ENCODE data around the gene PRAMEF8. TPM values are rescaled to one million over a fixed set of nuclear protein-coding genes. Genes with fewer than 3 reads are reported as not detected.
"Not testable (repeated sequence)": the region's sequence is repeated elsewhere in the genome, so short reads cannot be mapped to it uniquely, and the experiment has no call there.

PRAMEF8 gene
- total and polyA plus RNA-seq, 2 donors (not counting 1 experiment from before 2014, with no cell fraction given), result not detected

- H3K27ac Mint-ChIP-seq; POLR2A ChIA-PET; ATAC-seq (ENCODE audit: low read depth): not testable (repeated sequence)
Observed at GRCh38 chr1:13277016-13277415, 7.9 kb downstream of the PRAMEF8 start.

DNA sequence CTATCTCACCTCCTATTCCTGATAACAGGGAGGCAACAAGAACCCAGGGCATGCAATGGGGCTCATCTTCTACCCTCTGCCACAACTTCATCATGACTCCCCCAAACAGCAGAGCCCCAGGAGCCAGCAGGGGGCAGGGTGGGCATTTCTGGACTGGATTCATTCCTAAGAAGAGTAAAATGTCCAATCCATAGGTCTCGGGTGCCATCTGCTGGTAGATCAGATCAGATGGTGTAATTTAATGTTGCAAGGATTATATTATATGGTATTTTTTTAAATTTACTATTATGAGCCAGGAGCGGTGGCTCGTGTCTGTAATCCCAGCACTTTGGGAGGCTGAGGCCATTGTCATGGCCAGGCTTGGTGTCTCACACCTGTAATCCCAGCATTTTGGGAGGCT is 19.8 kb downstream of the PRAMEF8 start:
- H3K27ac Mint-ChIP-seq, H3K4me3 Mint-ChIP-seq: not testable (repeated sequence)
- WGBS (ENCODE audit: insufficient coverage), result no CpG with 5 or more reads among the region's 3 CpGs

More at GRCh38 chr1:13277016-13277415, 7.9 kb downstream of the PRAMEF8 start:
- H3K4me1 Mint-ChIP-seq; H3K79me2 ChIP-seq (ENCODE audit: control insufficient read depth, insufficient read depth, low read length); H3K4me3 ChIP-seq (ENCODE audit: control extremely low read depth in 1 of 5, extremely low read depth in 1 of 5, insufficient read depth in 1 of 5, low read depth in 2 of 5, low read length in 4 of 5); H4K20me1 ChIP-seq (ENCODE audit: control insufficient read depth, insufficient read depth, low read length, poor library complexity, severe bottlenecking); H3K9me3 Mint-ChIP-seq (ENCODE audit: insufficient read depth); H3K9ac ChIP-seq (ENCODE audit: low read length); H3K4me3 Mint-ChIP-seq; H3K27me3 ChIP-seq (replicated peaks in 1 of 4; ENCODE audit: control extremely low read depth in 1 of 4, control insufficient read depth in 3 of 4, insufficient read depth in 4 of 4, low read length in 3 of 4); CTCF ChIA-PET; H3K4me2 ChIP-seq (replicated peaks; ENCODE audit: low read depth, low read length, poor library complexity, severe bottlenecking); H3K9me3 ChIP-seq (ENCODE audit: control extremely low read depth in 1 of 3, control insufficient read depth in 2 of 3, insufficient read depth in 1 of 3, low read length in 2 of 3); H3K36me3 ChIP-seq (replicated peaks in 1 of 2; ENCODE audit: control extremely low read depth in 1 of 2, control insufficient read depth in 1 of 2, extremely low read depth in 1 of 2, insufficient read depth in 2 of 2, low read length in 1 of 2); H3K4me1 ChIP-seq (ENCODE audit: control insufficient read depth in 2 of 2, insufficient read depth in 2 of 2, low read length in 2 of 2); DNase-seq; H3K27me3 Mint-ChIP-seq; H3K27ac ChIP-seq (ENCODE audit: low read length in 2 of 2); intact Hi-C loops (cut with micrococcal nuclease); H2AFZ ChIP-seq (ENCODE audit: insufficient read depth, low read depth, low read length, poor library complexity, severe bottlenecking): not testable (repeated sequence)
- no CpG with 5 or more reads among the region's 6 CpGs for WGBS (ENCODE audit: insufficient coverage)

DNA sequence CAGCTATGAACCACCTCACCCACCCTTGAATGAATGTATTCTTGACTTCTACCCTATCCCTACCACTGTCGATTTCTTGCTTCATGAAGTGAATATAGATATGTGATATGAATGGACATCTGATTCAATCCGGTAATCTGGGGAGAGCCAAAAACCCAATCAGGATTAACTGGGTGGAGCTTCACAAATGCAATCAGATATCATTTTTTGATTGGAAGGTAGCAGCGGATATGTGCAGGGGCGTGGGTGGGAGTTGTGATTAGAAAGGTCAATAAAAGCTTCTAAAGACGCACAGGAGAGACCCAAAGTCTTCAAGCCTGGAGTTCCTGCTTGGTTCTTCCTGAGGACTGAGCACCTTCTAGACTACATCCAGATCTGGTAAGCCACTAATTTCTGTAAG is 31.0 kb downstream of the PRAMEF8 start, which contains the start of gene PRAMEF5:
TSS of gene PRAMEF5 (plus strand) at position 301 of the 400 bp plus-strand sequence. CDS start 5,071 bp downstream, outside the sequence.
- H3K79me2 ChIP-seq (ENCODE audit: control insufficient read depth, insufficient read depth, low read length); H3K4me1 ChIP-seq (ENCODE audit: control insufficient read depth in 2 of 2, insufficient read depth in 2 of 2, low read length in 2 of 2); H3K9me3 ChIP-seq (ENCODE audit: control extremely low read depth in 1 of 3, control insufficient read depth in 2 of 3, insufficient read depth in 1 of 3, low read length in 2 of 3); H3K4me2 ChIP-seq (replicated peaks; ENCODE audit: low read depth, low read length, poor library complexity, severe bottlenecking); H2AFZ ChIP-seq (ENCODE audit: insufficient read depth, low read depth, low read length, poor library complexity, severe bottlenecking); H3K4me1 Mint-ChIP-seq; H3K36me3 ChIP-seq (replicated peaks in 1 of 2; ENCODE audit: control extremely low read depth in 1 of 2, control insufficient read depth in 1 of 2, extremely low read depth in 1 of 2, insufficient read depth in 2 of 2, low read length in 1 of 2); H3K9ac ChIP-seq (ENCODE audit: low read length); H3K27ac Mint-ChIP-seq; H3K4me3 Mint-ChIP-seq; H3K27me3 ChIP-seq (replicated peaks in 1 of 4; ENCODE audit: control extremely low read depth in 1 of 4, control insufficient read depth in 3 of 4, insufficient read depth in 4 of 4, low read length in 3 of 4); DNase-seq; H3K9me3 Mint-ChIP-seq (ENCODE audit: insufficient read depth); intact Hi-C loops (cut with micrococcal nuclease); H3K4me3 ChIP-seq (ENCODE audit: control extremely low read depth in 1 of 5, extremely low read depth in 1 of 5, insufficient read depth in 1 of 5, low read depth in 2 of 5, low read length in 4 of 5); CTCF ChIA-PET; H3K27ac ChIP-seq (ENCODE audit: low read length in 2 of 2); H4K20me1 ChIP-seq (ENCODE audit: control insufficient read depth, insufficient read depth, low read length, poor library complexity, severe bottlenecking); H3K27me3 Mint-ChIP-seq; ATAC-seq (ENCODE audit: low read depth); POLR2A ChIA-PET: not testable (repeated sequence)
- no CpG with 5 or more reads among the region's 5 CpGs for WGBS (ENCODE audit: insufficient coverage)

More for the DNA sequence above, 19.8 kb downstream of the PRAMEF8 start:
- H3K4me2 ChIP-seq (replicated peaks; ENCODE audit: low read depth, low read length, poor library complexity, severe bottlenecking); CTCF ChIA-PET; H3K27me3 ChIP-seq (replicated peaks in 1 of 4; ENCODE audit: control extremely low read depth in 1 of 4, control insufficient read depth in 3 of 4, insufficient read depth in 4 of 4, low read length in 3 of 4); H3K27ac ChIP-seq (ENCODE audit: low read length in 2 of 2); H2AFZ ChIP-seq (ENCODE audit: insufficient read depth, low read depth, low read length, poor library complexity, severe bottlenecking); H3K4me1 ChIP-seq (ENCODE audit: control insufficient read depth in 2 of 2, insufficient read depth in 2 of 2, low read length in 2 of 2); H3K9ac ChIP-seq (ENCODE audit: low read length); POLR2A ChIA-PET; intact Hi-C loops (cut with micrococcal nuclease); ATAC-seq (ENCODE audit: low read depth); DNase-seq; H3K9me3 Mint-ChIP-seq (ENCODE audit: insufficient read depth); H3K79me2 ChIP-seq (ENCODE audit: control insufficient read depth, insufficient read depth, low read length); H3K27me3 Mint-ChIP-seq; H3K36me3 ChIP-seq (replicated peaks in 1 of 2; ENCODE audit: control extremely low read depth in 1 of 2, control insufficient read depth in 1 of 2, extremely low read depth in 1 of 2, insufficient read depth in 2 of 2, low read length in 1 of 2); H4K20me1 ChIP-seq (ENCODE audit: control insufficient read depth, insufficient read depth, low read length, poor library complexity, severe bottlenecking); H3K4me1 Mint-ChIP-seq; H3K4me3 ChIP-seq (ENCODE audit: control extremely low read depth in 1 of 5, extremely low read depth in 1 of 5, insufficient read depth in 1 of 5, low read depth in 2 of 5, low read length in 4 of 5); H3K9me3 ChIP-seq (ENCODE audit: control extremely low read depth in 1 of 3, control insufficient read depth in 2 of 3, insufficient read depth in 1 of 3, low read length in 2 of 3): not testable (repeated sequence)

DNA sequence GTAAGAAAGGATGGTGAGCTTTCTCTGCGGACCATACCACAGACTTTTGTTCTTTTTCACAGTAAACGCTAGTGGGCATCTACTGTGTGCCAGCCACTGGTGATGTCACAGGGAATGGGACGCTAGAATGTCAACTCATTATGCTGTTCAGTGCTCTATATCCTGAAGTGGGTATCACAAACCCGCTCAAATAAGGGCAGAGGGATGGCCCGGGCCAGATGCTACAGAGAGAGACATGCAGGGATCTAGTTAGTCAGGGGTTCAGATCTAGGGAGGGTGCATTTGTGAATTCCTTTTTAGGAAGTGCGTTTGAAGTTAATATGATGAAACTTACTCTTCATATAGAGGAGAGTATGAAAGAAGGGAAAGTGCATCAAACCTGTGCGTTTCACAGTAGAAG is 37.8 kb downstream of the PRAMEF8 start:
- intact Hi-C loops (cut with micrococcal nuclease); H3K4me1 Mint-ChIP-seq; H3K36me3 ChIP-seq (replicated peaks in 1 of 2; ENCODE audit: control extremely low read depth in 1 of 2, control insufficient read depth in 1 of 2, extremely low read depth in 1 of 2, insufficient read depth in 2 of 2, low read length in 1 of 2); H3K9ac ChIP-seq (ENCODE audit: low read length); H3K27ac ChIP-seq (ENCODE audit: low read length in 2 of 2); H3K27me3 Mint-ChIP-seq; H3K27ac Mint-ChIP-seq; H3K79me2 ChIP-seq (ENCODE audit: control insufficient read depth, insufficient read depth, low read length); H3K27me3 ChIP-seq (replicated peaks in 1 of 4; ENCODE audit: control extremely low read depth in 1 of 4, control insufficient read depth in 3 of 4, insufficient read depth in 4 of 4, low read length in 3 of 4); H3K9me3 ChIP-seq (ENCODE audit: control extremely low read depth in 1 of 3, control insufficient read depth in 2 of 3, insufficient read depth in 1 of 3, low read length in 2 of 3); H3K4me2 ChIP-seq (replicated peaks; ENCODE audit: low read depth, low read length, poor library complexity, severe bottlenecking); H3K4me1 ChIP-seq (ENCODE audit: control insufficient read depth in 2 of 2, insufficient read depth in 2 of 2, low read length in 2 of 2); H3K4me3 ChIP-seq (ENCODE audit: control extremely low read depth in 1 of 5, extremely low read depth in 1 of 5, insufficient read depth in 1 of 5, low read depth in 2 of 5, low read length in 4 of 5); ATAC-seq (ENCODE audit: low read depth); POLR2A ChIA-PET; DNase-seq; CTCF ChIA-PET; H4K20me1 ChIP-seq (ENCODE audit: control insufficient read depth, insufficient read depth, low read length, poor library complexity, severe bottlenecking); H3K4me3 Mint-ChIP-seq; H2AFZ ChIP-seq (ENCODE audit: insufficient read depth, low read depth, low read length, poor library complexity, severe bottlenecking); H3K9me3 Mint-ChIP-seq (ENCODE audit: insufficient read depth): not testable (repeated sequence)
- WGBS (ENCODE audit: insufficient coverage), result 88% methylated on average over 3 of the region's 7 CpGs
